Stomach (tissue), 9 donors: ENCODE measurements around the gene SDSL. TPM values are rescaled to one million over a fixed set of nuclear protein-coding genes. Genes with fewer than 3 reads are reported as not detected.

ENCODE experiments used
- DNase-seq, 2 donors: peaks; one replicate each; pipeline versions ENCODE4 v3.0.0 to v3.0.0-alpha.2; 2013 to 2019
- H3K27ac ChIP-seq, 5 donors: fragments of 200-600 bp in 4 of 5; sonication (generic) in 4 of 5; one replicate each; pipeline ENCODE4 v1.5.1; 2013 to 2019; ENCODE audit warnings: mild to moderate bottlenecking in 1 of 5, moderate library complexity in 1 of 5
- H3K27me3 ChIP-seq, 3 donors: fragments of 200-600 bp; sonication (generic); one replicate each; pipeline ENCODE4 v1.5.1; 2017 to 2019; ENCODE audit warnings: mixed run types in 1 of 3
- H3K36me3 ChIP-seq, 4 donors: fragments of 200-600 bp; sonication (generic); 1 replicate in 3 of 4; 2 replicates in 1 of 4; pipeline ENCODE4 v1.5.1; 2016 to 2019
- H3K4me1 ChIP-seq, 4 donors: fragments of 200-600 bp; sonication (generic); one replicate each; pipeline ENCODE4 v1.5.1; 2016 to 2019
- H3K4me3 ChIP-seq, 4 donors: fragments of 200-600 bp; sonication (generic) in 3 of 4; one replicate each; pipeline ENCODE4 v1.5.1; 2016 to 2019; ENCODE audit warnings: mild to moderate bottlenecking in 1 of 4
- H3K9me3 ChIP-seq, 4 donors: fragments of 200-600 bp; sonication (generic); one replicate each; pipeline ENCODE4 v1.5.1; 2016 to 2019
- EP300 ChIP-seq: sonication (generic); formaldehyde crosslinking; IDR thresholded peaks from one replicate; pipeline ENCODE4 v1.6.1; 2017; ENCODE audit warnings: antibody characterized with exemption
- POLR2A ChIP-seq, 4 donors: fragments of 450-650 bp; IDR thresholded peaks; one replicate each; pipeline ENCODE4 v1.6.1; 2016; ENCODE audit warnings: antibody characterized with exemption in 4 of 4, control low read depth in 2 of 4, mild to moderate bottlenecking in 1 of 4, moderate library complexity in 1 of 4
- POLR2AphosphoS5 ChIP-seq, 3 donors: sonication (generic); formaldehyde crosslinking; IDR thresholded peaks; one replicate each; pipeline ENCODE4 v1.6.1; 2016; ENCODE audit warnings: antibody characterized with exemption in 3 of 3
- WGBS, 5 donors: extraction: QIAGEN DNeasy Blood & Tissue Kit in 3 of 5; methylation state at CpG; one replicate each; pipeline versions ENCODE4 v1.1.5 to v1.1.7; 2013 to 2018; 5-methylcytosine and 5-hydroxymethylcytosine counted together
- intact Hi-C: fragments of 100-400 bp; cut with DNase I; formaldehyde crosslinking; loops from one replicate; pipeline ENCODE4 v1.15.1; 2023; ENCODE audit warnings: low total_unique reads
- polyA plus RNA-seq, 3 donors: library from polyadenylated mRNA; stranded (reverse); fragments of 200-250 nt; gene quantifications; one replicate each; pipeline ENCODE4 v1.2.3, GENCODE V29; 2013
- total RNA-seq, 5 donors: library from RNA; depleted of rRNA; stranded (reverse); fragments of >200 nt; gene quantifications; one replicate each; pipeline versions ENCODE4 v1.1.0 to v1.2.3, GENCODE V29; 2014 to 2016
- TF ChIP-seq, protein P1 (sequence below), 7 experiments: fragments of 450-650 bp in 4 of 7; fragments of 200-600 bp in 3 of 7; sonication (generic) in 3 of 7; IDR thresholded peaks; one replicate each; pipeline ENCODE4 v1.5.1; 2016 to 2019; ENCODE audit warnings: antibody characterized with exemption in 7 of 7, control low read depth in 2 of 7, mild to moderate bottlenecking in 1 of 7
- donor health status: healthy with polysubstance abuse.
- donor health status: Bipolar disorder and iron deficiency.
- donor health status: healthy.

The SDSL gene
- total and polyA plus RNA-seq, 8 donors = 5.9 to 27.2 (median 15.1) TPM; not detected in 2

GRCh38 chr12:113477171-113477841 lies 55.1 kb downstream of the SDSL start:
- 0 to 3% (median 1%) methylated on average over 3 to 7 of the region's 7 CpGs for WGBS, 5 donors
- peaks cover 0 to 15% (median 4%) of the 10 kb centered on the region in 4 donors for H3K9me3 ChIP-seq
- intact Hi-C loops = no loop called here
- H3K36me3 ChIP-seq = no peaks in the 10 kb centered on the region
- H3K27ac ChIP-seq = no peak overlapping the region
- DNase-seq = no peak
- H3K27me3 ChIP-seq = peaks cover 49 to 100% (median 89%) of the 10 kb centered on the region in 3 donors
- H3K4me1 ChIP-seq = peaks cover 0 to 24% (median 5%) of the 10 kb centered on the region in 4 donors
- H3K4me3 ChIP-seq = no peak overlapping the region
- TF ChIP-seq, protein P1, sequence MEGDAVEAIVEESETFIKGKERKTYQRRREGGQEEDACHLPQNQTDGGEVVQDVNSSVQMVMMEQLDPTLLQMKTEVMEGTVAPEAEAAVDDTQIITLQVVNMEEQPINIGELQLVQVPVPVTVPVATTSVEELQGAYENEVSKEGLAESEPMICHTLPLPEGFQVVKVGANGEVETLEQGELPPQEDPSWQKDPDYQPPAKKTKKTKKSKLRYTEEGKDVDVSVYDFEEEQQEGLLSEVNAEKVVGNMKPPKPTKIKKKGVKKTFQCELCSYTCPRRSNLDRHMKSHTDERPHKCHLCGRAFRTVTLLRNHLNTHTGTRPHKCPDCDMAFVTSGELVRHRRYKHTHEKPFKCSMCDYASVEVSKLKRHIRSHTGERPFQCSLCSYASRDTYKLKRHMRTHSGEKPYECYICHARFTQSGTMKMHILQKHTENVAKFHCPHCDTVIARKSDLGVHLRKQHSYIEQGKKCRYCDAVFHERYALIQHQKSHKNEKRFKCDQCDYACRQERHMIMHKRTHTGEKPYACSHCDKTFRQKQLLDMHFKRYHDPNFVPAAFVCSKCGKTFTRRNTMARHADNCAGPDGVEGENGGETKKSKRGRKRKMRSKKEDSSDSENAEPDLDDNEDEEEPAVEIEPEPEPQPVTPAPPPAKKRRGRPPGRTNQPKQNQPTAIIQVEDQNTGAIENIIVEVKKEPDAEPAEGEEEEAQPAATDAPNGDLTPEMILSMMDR (IDR thresholded peaks at IDR 0.05) = no peak
- TF ChIP-seq EP300 = no peak
- no peak for TF ChIP-seq POLR2A (IDR thresholded peaks at IDR 0.05)
- no peak for TF ChIP-seq POLR2AphosphoS5 (IDR thresholded peaks at IDR 0.05)

- peaks cover 44 to 100% (median 84%) of the 10 kb centered on the region in 3 donors for H3K27me3 ChIP-seq
- intact Hi-C loops = no loop called here
Measured at GRCh38 chr12:113477842-113478215, 55.6 kb downstream of the SDSL start.

DNA sequence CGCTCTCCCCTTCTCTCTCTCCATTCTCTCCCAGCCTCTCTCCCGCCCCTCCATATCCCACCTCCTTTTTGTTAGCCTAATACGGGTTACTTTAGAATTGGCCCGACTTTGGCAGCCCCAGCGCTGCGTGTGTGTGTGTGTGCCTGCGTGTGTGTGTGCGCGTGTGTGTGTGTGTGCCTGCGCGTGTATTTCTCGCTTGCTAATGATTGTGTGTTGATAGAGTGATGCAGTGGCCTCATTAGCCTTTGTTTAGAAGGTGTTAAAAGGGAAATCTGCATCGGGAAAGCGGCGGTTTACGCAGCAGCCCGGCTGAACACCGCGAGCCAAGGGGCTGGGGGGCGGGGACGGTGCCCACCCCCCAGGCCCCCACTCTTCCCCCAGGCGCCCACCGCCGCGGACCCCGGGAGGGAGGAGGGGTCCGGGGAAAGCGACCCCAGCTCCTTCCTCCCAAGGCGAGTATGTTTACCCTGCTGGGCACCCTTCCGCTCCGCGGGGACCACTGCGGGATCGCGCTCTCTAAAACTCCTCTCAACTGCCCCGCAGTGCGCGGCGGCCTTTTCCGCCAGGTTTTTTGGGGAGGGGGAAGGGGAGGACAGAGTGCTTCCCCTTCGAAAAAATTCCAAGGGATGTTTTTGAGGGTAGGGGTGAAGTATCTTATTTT lies 56.3 kb downstream of the SDSL start:
- intact Hi-C loops = no loop called here
- TF ChIP-seq, protein P1 (IDR thresholded peaks at IDR 0.05) = no peak
- no peak for TF ChIP-seq POLR2A (IDR thresholded peaks at IDR 0.05)
- no peak for TF ChIP-seq POLR2AphosphoS5 (IDR thresholded peaks at IDR 0.05)
- no peak for TF ChIP-seq EP300

More at GRCh38 chr12:113477842-113478215, 55.6 kb downstream of the SDSL start:
- WGBS, 5 donors = 0 to 7% (median 5%) methylated on average over 3 of the region's 3 CpGs
- Histone ChIP-seq H3K9me3 (peaks cover 0 to 15% (median 4%) of the 10 kb centered on the region in 4 donors), H3K4me1 (peaks cover 0 to 21% (median 5%) of the 10 kb centered on the region in 4 donors), H3K27ac (no peak overlapping the region), H3K4me3 (no peak overlapping the region), H3K36me3 (no peaks in the 10 kb centered on the region)
- no peak for TF ChIP-seq EP300
- no peak for TF ChIP-seq POLR2A (IDR thresholded peaks at IDR 0.05)
- no peak for TF ChIP-seq POLR2AphosphoS5 (IDR thresholded peaks at IDR 0.05)
- TF ChIP-seq, protein P1 (IDR thresholded peaks at IDR 0.05) = no peak
- no peak for DNase-seq

GRCh38 chr12:113479216-113479589 lies 57.0 kb downstream of the SDSL start:
- 2 to 6% (median 4%) methylated on average over 11 of the region's 11 CpGs for WGBS, 5 donors
- no peaks in the 10 kb centered on the region for H3K36me3 ChIP-seq
- intact Hi-C loops = no loop called here
- TF ChIP-seq POLR2A (IDR thresholded peaks at IDR 0.05) (no peak), EP300 (no peak)
- peaks cover 0 to 15% (median 4%) of the 10 kb centered on the region in 4 donors for H3K9me3 ChIP-seq
- no peak for DNase-seq
- H3K27ac ChIP-seq = no peak overlapping the region
- peaks cover 41 to 100% (median 72%) of the 10 kb centered on the region in 3 donors for H3K27me3 ChIP-seq
- H3K4me3 ChIP-seq = no peak overlapping the region
- H3K4me1 ChIP-seq = peaks cover 0 to 21% (median 4%) of the 10 kb centered on the region in 4 donors

More for the DNA sequence above, 56.3 kb downstream of the SDSL start:
- no peak for DNase-seq
- H3K9me3 ChIP-seq = peaks cover 0 to 15% (median 4%) of the 10 kb centered on the region in 4 donors
- H3K36me3 ChIP-seq = no peaks in the 10 kb centered on the region
- 6 to 9% (median 8%) methylated on average over 22 to 41 of the region's 41 CpGs for WGBS, 5 donors
- no peak overlapping the region for H3K4me3 ChIP-seq
- H3K4me1 ChIP-seq = peaks cover 0 to 21% (median 5%) of the 10 kb centered on the region in 4 donors
- H3K27ac ChIP-seq = no peak overlapping the region
- H3K27me3 ChIP-seq = peaks cover 41 to 100% (median 77%) of the 10 kb centered on the region in 3 donors
